HG02973 (cell line): Measurements from ENCODE around the gene FAM120A.

Source experiments
- ATAC-seq: cut with Tn5 transposase; IDR thresholded peaks from one replicate; pipeline ENCODE4 v1.9.1; 2021; ENCODE audit warnings: moderate library complexity; ENCODE audit not compliant: unreplicated experiment

The FAM120A gene

DNA sequence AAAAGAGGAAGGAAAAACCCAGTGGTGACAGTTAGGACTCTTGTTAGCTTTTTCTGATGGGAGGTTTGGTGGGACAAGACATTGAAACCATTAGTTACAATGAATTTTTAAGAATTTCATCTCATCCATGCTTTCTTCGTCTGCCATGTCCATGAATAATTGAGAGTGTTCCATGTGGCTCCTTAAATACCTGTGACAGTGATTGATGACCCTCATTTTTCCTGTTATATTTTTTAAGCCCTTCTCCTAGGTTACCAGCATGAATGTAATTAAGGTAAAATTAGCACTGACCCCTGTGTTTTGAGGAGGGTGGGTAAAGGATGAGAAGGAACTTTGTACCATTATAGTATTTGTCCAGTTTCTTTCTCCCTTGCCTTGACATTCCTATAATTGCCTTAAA is 101.4 kb downstream of the FAM120A start:
- ATAC-seq: no peak

DNA sequence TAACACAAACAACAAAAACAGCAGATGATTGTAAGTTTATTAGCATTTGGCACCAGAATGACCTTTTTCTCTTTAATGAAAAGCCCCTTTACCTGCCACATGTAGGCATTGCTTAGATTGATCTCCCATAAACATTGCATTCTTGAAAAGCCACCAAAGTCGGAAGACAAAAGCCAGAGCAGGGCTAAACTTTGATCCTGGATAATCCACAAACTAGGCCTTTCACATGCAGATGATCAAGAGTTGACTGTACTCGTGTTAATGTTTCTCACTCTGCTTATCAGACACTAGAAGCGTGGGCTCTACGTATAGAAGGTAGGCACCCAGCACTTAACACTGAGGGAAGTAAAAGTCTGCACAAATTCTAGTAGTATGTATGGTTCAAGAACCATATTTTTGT is 103.9 kb downstream of the FAM120A start:
- ATAC-seq: no peak

DNA sequence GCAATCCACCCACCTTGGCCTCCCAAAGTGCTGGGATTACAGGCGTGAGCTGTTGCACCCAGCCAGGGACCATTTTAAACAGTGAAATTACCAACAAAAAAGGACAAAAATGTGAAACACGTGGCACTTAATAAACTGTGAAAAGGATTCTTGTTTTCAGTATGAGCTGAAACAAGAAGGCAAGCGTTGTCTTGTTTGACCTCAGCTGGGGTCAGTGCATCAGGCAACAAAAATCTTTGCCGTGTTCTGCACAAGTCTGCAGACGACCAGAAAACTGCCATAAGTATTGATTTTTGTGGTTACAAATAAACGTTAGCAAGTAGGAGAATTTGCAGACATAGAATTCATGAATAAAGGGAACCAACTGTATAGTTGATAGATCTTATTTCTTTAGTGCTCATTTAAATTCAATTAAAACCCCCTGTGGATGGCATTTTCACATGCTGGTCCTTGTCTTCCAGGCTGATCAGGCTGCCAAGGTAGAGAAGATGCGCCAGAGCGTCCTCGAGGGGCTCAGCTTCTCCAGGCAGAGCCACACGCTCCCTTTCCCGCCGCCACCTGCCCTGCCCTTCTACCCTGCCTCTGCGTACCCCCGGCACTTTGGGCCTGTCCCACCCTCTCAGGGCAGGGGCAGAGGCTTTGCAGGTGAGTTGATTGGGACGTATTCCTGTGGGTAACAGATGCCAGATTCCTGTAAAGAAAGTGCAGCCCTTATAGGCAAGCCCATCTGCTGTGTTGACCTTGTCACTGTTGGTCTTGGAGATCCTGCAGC is 106.1 kb downstream of the FAM120A start:
- no peak for ATAC-seq

DNA sequence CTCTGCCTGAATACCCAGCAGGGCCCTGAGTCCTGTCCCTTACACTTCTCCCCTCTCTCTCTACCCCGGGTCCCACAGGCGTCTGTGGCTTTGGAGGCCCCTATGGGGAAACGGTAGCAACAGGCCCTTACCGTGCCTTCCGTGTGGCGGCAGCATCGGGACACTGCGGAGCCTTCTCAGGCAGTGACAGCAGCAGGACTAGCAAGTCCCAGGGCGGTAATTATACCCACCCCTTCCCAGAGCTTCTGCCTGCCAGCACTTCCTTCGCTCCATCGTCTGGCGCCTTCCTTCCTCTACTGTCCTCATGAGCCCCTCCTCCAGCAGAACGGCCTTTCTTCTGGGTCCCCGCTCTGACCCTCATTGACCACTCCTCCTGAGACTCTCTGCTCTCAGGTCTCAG is 107.0 kb downstream of the FAM120A start:
- no peak for ATAC-seq

DNA sequence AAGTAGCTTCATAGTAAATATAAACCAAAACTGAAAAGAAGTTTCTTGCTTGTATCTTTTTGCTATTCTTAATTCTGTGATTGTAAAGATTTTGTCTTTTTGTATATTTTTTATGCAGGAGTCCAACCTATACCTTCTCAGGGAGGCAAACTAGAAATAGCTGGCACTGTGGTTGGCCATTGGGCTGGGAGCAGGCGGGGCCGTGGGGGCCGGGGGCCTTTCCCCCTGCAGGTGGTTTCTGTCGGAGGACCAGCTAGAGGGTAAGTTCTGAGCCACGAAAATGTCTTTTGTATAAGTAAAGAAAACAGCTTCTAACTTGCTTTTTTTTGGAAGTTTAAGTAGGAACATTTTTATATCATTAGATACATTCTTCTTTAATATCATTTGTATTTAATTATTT is 109.5 kb downstream of the FAM120A start:
- no peak for ATAC-seq

DNA sequence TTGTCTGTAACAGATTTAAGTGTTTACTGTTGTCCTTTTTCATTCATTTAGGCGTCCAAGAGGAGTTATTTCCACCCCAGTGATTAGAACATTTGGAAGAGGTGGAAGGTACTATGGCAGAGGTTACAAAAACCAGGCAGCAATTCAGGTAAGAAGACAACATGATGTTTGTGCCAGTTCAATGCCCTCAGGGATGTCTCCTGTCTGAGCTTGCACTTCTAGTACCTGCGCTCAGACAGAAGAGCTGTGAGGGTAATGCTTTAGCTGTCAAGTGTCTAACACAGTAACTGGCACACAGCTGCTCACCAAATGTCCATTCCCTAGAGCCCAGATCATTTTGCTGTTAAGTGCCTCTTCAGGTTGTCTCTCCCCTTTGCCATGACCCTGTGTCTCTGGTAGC is 110.7 kb downstream of the FAM120A start:
- ATAC-seq: no peak

DNA sequence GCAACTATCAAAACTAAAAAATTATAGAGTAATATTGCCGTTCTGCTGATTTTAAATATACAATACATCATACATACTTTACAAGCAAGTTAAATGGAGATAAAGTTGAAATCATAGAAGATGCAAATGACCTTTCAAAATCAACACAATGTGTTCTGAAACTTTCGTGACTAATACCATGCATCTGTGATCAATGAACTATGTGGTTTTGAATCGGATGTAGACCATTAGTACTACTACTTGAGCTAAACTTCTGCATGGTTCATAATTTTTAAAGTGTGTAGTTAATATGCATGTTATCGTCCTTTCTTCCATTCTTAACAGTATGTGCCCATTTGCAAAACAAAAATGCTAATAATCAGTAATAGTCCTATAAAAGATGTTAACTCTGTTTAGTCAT is 113.6 kb downstream of the FAM120A start:
- ATAC-seq: no peak

DNA sequence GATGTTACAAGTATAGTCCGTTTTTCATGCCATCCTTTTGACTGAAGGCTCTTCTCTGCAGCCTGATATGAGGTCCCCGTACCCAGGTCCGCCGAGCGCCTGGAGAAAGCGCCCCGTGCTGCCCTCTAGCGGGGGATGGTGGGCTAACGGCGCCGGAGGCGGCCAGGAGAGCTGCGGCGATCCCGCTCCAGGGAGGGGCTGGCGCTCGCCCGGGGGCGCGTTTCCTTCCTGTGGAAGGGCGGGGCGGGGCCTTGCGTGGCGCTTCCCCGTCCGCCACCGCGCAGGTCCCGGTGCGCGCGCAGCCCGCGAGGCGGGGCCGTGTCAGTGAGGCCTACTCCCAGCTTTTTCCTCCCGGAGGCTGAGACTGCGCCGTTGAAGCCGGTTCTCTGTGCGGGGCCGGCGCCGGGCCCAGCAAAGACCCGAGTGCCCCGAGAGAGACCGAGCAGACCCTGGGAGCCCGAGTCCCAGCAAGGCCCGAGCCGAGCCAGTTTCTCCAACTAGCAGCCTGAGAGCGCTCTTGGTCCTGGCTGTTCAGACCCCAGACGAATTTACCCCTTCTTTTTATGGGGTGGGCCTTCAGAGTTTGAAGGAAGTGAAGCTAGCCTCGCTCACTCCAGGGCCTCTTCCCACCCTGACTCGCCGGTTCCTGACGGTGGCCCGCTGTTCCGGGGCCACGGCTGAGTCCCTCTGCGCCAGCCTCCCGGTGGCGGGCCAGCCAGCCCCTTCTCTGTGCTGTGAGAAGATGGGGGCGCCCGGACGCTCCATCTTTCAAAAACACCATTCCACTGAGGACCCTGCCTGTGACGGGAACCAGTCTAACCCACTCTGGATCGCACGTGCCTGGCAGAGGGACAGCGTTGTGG is 115.2 kb downstream of the FAM120A start:
- peak; percentile 79 for ATAC-seq

DNA sequence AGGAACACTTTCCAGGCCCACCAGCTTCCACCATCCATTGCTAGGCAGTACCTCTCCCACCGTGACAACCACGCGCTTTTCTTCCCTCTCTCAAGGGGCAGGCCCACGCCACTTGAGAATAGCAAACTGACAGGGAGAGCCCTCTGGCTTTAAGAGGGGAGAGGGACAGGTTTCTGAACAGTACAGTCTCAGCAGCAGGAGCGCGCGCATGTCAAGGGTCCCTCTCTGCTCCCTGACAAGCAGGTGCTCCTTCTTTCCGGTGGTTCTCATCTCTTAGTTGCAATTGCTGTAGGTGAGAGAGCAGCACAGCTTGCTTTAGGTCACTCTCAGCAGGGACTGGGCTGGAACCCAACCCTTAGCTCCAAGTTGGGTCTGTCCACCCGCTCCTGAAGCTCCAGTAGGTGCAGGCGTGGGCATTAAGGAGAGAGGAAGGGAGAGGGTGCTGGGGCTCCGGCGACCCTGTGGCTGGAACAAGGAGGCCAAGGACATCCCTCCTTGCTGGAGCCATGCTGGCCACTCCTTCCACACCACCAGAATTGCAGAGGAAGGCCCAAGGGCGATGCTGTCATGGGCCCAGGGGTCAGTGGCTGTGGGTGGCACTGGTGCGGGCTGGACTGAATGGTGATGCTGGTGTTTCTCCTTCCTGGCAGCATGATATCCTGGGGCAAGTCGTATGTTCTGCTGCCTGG is 115.9 kb downstream of the FAM120A start:
- peak; percentile 12 for ATAC-seq

DNA sequence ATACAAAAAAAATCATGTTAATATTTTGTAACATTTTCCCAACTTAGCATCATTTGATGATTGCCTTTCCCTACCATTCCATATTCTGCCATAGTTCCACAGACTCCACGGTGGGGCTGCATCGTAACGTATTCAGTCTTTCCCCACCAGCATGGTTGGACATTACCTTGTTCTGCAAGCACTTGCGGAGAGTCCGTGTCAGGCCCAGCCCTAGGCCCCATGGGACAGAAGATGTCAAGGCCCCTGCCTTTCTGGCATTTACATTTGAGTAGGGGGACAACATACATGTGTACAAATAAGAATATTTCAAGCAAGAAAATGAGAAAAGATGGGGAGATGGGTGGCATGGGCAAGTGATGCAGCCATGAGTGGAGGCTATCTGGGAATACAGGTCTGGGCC is 116.7 kb downstream of the FAM120A start:
- ATAC-seq: no peak

DNA sequence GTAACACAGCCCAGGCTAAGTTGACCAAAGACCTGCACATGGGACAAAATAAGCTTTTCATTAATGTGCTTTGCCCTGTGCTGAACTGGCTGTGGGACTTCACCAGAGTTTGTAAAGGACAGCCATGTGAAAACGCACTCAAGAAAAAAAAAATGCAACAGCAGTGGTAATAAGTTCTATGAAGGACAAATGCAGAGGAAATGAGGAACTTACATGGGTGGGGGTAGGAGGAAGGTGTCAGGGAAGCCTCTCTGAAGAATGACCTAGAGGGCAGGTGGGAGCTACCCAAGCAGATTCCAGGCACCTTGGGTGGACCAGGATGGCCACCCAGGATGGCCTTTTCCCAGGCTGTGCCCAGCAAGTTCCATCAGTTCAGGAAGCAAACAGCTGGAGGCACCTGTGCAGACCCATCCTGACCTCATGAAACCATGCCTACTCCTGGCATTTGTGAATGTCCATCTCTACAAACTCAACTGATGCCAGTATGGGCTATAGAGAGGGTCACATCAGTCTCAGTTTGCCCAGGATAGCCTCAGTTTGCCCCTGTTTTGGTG is 118.2 kb downstream of the FAM120A start:
- ATAC-seq: no peak

DNA sequence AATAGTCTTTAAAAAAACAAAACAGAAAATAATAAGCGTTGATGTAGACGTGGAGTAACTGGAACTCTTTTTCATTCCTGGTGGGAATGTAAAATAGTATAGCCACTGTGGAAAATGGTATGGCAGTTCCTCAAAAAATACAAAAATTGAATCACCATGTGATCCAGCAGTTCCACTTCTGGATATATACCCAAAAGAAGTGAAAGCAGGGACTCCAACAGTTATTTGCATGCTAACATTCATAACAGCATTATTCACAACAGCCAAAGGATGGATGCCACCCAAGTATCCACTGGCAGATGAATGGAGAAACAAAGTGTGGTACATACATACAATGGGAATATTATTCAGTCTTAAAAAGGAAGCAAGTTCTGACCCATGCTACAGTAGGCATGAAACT is 120.7 kb downstream of the FAM120A start:
- ATAC-seq: no peak

DNA sequence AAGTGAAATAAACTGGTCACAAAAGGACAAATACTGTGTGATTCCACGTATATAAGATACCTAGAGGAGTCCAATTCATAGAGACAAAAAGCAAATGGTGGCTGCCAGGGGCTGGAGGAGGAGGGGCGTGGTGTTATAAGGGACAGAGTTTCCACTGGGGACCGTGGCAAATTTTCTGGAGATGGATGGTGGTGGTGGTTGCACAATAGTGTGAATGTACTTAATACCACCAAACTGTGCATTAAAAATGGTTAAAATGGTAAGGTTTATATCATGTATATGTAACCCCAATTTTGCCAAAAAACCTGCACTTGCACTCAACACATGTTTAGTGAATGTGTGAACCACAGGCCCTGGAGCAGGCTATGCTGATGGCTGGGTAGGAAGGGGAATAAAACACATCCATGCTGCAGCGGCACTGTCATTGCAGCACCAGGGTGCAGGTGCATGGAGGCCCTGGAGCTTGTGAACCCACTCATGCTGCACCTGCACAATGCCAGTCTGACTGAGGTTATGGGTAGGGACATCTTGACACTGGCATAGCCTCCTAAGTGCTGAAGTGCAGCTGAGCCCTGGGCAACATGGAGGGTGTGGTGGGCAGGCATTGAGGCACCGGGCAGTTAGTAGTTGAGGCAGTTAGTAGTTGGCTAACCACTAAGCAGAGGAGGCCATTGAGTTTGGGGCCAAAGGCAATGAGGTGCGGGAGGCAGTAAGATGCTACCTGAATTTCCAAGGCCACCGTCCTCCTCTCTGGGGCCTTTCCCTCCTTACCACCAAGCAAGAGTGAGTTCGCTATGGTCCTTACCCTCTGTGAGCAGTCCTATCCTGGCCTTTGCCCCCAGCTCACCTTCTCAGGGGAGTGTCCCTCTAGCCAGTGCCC is 121.4 kb downstream of the FAM120A start:
- ATAC-seq: no peak

DNA sequence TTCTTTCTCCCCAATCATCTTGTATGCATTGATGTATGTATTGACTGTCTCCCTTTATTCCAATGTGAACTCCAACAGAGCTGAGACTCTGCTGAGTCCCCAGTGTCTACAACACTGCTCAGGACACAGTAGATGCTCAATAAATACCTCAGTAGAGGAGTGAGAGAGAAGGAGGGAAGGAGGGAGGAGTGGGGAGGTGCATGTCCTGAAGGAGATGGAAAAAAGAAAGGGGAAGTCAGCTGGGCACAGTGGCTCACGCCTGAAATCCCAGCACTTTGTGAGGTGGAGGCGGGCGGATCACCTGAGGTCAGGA is 122.0 kb downstream of the FAM120A start:
- no peak for ATAC-seq

DNA sequence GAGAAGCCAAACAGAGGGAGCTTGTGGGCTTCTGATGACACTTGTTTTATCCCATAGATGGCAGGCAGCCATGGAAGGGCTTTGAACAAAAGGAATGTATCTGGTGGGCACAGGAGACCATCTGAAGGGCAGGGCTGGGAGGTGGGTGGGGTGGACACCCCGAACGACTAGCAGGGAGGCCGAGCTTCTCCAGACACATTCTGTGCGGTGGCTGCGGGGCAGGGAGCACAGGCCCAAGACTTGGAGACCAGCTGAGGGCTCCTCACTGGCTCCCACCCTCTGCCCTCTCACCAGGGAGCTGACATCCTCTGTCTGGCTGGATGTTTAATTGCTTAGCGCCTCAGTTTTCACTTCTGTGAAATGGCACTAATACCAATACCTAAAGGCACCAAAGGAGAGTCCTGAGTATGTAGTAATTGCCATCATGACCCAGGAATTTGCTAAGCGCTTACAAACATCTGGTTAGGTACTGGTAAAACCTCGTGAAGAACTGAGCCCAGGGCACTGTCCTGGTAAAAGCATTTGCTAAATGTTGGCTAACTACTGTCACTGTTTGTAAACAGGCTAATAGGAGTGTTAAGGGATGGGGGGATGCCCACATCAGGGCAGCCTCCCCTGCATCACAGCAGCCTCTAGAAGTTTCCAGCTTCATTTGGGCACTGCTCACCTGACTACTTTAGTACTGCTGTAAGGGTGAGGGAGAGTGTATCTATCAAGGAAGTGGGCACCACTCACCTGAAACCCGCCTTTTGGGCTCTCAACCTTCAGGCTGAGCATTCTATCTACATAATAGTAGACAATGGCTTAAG is 122.8 kb downstream of the FAM120A start:
- no peak for ATAC-seq

DNA sequence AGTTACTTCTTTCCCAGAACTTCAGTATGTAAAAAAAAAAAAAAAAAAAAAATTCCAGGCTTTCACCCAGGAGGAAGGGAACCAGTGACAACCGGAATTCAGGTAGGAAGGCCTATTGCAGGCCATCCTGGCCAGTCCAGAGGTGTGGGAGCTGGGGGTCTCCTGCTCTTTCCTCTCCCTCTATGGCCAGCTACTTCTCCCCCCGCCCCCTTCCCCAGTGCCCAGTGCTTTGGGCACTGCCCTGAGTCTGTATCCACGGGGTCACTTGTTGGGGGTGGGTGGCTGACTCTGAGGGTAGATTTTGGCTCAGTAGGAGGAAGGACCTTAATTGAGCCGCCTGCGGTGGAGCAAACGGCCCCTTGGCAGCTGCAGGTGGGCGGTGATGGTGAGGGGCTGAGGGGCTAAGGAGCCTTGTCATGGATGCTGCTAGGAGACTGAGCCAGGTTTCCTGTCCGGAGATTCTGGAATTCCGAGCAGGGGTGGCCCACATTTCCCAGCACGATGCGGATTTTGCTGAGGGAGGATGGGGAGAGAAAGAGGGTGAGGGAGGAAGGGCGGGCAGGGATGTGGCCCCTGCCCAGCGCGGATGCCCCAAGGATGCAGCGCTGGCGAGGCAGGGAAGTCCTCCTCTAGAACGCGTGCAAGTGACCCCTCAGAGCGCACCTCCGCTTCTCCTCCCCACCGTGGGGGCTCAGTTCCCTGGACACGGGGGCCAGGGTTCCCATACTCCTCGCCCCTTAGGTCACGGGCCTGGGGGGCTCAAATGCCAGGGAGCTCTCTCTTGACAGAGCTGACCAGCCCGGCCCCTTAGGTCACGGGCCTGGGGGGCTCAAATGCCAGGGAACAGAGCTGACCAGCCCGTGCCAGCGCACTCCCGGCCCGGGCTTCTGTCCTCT is 123.7 kb downstream of the FAM120A start:
- ATAC-seq: no peak

DNA sequence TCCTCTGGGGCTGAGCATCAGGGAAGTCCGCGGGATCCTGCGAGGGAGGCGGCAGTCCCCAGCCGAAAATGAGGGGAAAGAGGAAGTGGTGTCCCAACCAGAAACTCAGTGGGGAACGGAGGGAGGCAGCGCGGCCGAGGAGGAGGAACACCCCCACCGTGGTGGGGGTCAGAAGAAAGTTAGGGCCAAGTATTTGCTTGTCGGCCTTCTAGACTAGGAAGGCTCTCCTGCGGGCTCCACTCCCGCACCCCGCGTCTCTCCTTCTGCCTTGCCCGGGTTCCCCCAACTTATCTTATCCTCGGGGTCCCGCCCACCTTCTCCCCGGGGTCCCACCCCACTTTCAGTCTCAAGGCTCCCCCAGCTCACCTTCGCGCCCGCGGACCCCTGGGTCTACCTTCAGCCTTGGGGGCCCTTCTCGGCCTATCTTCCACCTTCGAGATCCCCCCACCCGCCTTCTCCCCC is 124.3 kb downstream of the FAM120A start:
- ATAC-seq: peak; percentile 28

DNA sequence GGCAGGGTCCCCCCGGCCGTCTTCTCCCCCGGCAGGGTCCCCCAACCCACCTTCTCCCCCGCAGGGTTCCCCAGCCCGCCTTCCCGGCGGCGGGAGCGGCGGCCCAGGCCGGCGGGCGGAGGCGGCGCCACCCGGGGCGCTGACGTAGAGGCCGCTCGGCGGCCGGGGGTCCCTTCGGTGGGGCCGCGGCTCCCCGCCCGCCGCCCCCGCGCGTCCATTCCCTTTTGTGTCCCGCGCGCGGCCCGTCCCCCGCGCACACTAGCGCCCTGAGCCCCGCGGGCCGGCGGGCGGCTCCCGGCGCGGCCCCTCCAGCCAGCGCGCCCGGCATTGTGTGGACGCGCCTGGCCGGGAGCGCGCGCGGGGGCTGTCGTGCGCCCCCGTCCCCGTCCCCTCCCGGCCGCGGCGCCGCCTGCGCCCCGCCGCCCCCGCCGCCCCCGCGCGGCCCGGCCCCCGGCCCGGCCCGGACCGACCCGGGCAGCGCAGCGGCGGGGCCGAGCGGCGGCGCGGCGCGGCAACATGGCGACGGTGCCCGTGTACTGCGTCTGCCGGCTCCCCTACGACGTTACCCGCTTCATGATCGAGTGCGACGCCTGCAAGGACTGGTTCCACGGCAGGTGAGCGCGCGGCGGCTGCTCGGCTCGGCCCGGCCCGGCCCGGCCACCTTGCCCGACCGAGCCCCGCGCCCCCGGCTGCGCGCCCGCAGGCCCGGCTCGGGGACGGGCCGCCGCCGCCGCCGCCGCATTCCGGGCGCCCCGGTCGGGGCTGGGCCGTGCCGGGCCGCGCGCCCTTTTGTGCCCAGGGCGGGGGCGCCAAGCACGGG is 125.0 kb downstream of the FAM120A start, which contains the start of gene PHF2:
Gene PHF2 (plus strand): TSS at position 327 of the 820 bp plus-strand sequence. CDS start 190 bp downstream, at position 517.
- ATAC-seq: peak; percentile 39
